Measurements from ENCODE around the gene CALML4. TPM values are rescaled to one million over a fixed set of nuclear protein-coding genes. Genes with fewer than 3 reads are reported as not detected.
"Not testable (repeated sequence)": the region's sequence is repeated elsewhere in the genome, so short reads cannot be mapped to it uniquely, and the experiment has no call there.

The CALML4 gene
- total and polyA plus RNA-seq, 2 donors (not counting 3 experiments of a cell fraction or from before 2014, with no cell fraction given), result 2.6 to 10.1 TPM

DNA sequence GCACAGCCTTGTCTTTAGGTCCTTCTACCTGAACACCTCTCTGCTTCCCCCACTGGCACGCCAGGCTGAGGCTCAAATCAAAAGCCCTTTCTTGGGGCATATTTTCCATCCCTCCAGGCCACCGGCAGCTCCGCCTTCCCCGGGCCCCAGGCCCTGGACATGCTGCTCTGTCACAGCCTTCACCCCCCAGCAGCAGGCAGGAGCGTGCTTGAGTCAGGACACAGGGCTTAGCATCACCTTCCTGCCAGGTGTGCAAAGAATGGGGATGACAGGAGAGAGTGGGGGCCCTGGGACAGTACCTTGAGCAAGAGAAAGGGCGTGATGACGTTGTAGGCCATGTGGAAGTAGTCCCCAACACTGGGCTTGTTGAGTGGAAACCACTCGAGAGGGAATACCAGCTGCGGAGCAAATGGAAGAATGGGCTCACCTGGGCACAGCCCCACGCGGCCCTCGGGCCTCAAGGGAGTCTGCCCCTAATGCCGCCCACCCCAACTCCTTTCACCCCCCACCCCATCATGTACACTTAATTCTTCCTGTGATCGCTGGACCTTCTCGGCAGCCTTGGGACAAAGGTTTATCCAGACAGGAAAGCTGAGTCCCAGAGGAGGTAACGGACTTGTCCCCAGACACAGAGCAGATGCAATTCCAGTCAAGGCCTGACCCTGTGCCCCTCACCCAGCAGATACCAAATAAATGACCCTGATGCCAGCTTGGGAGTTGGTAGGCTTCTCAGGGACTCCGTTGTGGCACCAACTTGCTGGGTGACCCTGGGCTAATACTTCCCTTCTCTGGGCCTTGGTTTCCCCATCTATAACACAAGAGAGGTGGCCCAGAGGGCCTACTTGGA, 9.1 kb upstream of the CALML4 start:
- no peaks in the 10 kb centered on the region for H3K9me3 ChIP-seq (replicated peaks; ENCODE audit: control insufficient read depth, insufficient read depth, low read length)
- H3K36me3 ChIP-seq (ENCODE audit: control insufficient read depth in 2 of 2, extremely low read depth in 1 of 2, insufficient read depth in 2 of 2, low read length in 2 of 2), result no peaks in the 10 kb centered on the region
- no peaks in the 10 kb centered on the region for H3K4me1 ChIP-seq (ENCODE audit: control insufficient read depth, extremely low read depth, insufficient read depth, low read length)
- no peak overlapping the region for H3K4me2 ChIP-seq (ENCODE audit: insufficient read depth, low read length)
- no peaks in the 10 kb centered on the region for H3K27me3 ChIP-seq (ENCODE audit: control insufficient read depth in 2 of 2, insufficient read depth in 2 of 2, low read length in 2 of 2)
- intact Hi-C loops (cut with micrococcal nuclease) (no loop called here), dilution Hi-C loops (cut with MboI; ENCODE audit: extremely low pct_ligation_motif_present, low sequenced_read_pairs) (no loop called here)
- ChIA-PET CTCF (no interaction called here), POLR2A (interaction anchor here (0.7 kb wide), 1 partner anchor 59 kb away, joined by 3 read pairs; no protein-coding TSS in a partner anchor)
- FAIRE-seq (no peak), DNase-seq (ENCODE audit: low read depth, low spot score) (no peak)
- peaks cover 24% of the 10 kb centered on the region for H3K79me2 ChIP-seq (ENCODE audit: control insufficient read depth, insufficient read depth, low read length)
- no TSS peak for BruUV-seq (replicated peaks)
- TF ChIP-seq GATA2 (IDR thresholded peaks at IDR 0.05; ENCODE audit: insufficient read depth, insufficient read length, low read depth, low read length) (no peak), MYC (IDR thresholded peaks at IDR 0.05; ENCODE audit: low read depth, low read length) (no peak), EZH2 (IDR thresholded peaks at IDR 0.05; ENCODE audit: borderline replicate concordance, low read depth, low read length, severe bottlenecking) (no peak), FOS (IDR thresholded peaks at IDR 0.05; ENCODE audit: borderline replicate concordance, insufficient read depth, low read length) (no peak), POLR2AphosphoS5 (IDR thresholded peaks at IDR 0.05; ENCODE audit: insufficient read depth, low read depth, low read length) (no peak), POLR2A (IDR thresholded peaks at IDR 0.05; ENCODE audit: low read depth, low read length) (no peak), JUN (IDR thresholded peaks at IDR 0.05; ENCODE audit: borderline replicate concordance, insufficient read depth, insufficient read length, low read depth) (no peak)
- TF ChIP-seq, protein P1, sequence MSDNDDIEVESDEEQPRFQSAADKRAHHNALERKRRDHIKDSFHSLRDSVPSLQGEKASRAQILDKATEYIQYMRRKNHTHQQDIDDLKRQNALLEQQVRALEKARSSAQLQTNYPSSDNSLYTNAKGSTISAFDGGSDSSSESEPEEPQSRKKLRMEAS (IDR thresholded peaks at IDR 0.05; ENCODE audit: insufficient read depth, insufficient read length), result no peak
- TF ChIP-seq, protein P2, sequence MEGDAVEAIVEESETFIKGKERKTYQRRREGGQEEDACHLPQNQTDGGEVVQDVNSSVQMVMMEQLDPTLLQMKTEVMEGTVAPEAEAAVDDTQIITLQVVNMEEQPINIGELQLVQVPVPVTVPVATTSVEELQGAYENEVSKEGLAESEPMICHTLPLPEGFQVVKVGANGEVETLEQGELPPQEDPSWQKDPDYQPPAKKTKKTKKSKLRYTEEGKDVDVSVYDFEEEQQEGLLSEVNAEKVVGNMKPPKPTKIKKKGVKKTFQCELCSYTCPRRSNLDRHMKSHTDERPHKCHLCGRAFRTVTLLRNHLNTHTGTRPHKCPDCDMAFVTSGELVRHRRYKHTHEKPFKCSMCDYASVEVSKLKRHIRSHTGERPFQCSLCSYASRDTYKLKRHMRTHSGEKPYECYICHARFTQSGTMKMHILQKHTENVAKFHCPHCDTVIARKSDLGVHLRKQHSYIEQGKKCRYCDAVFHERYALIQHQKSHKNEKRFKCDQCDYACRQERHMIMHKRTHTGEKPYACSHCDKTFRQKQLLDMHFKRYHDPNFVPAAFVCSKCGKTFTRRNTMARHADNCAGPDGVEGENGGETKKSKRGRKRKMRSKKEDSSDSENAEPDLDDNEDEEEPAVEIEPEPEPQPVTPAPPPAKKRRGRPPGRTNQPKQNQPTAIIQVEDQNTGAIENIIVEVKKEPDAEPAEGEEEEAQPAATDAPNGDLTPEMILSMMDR (IDR thresholded peaks at IDR 0.05; ENCODE audit: extremely low read depth in 1 of 2, insufficient read depth in 1 of 2, low read depth in 1 of 2, low read length in 2 of 2), result no peak
- no peaks in the 10 kb centered on the region for H4K20me1 ChIP-seq (replicated peaks; ENCODE audit: control insufficient read depth, extremely low read depth, insufficient read depth, low read length)
- H3K9ac ChIP-seq (replicated peaks; ENCODE audit: extremely low read depth, insufficient read depth, low read length), result no peak overlapping the region
- no peaks in the 10 kb centered on the region for H3K9me1 ChIP-seq (replicated peaks; ENCODE audit: control insufficient read depth, extremely low read depth, insufficient read depth, low read length)
- no peak overlapping the region for H2AFZ ChIP-seq (ENCODE audit: low read depth, low read length)
- H3K27ac ChIP-seq (ENCODE audit: insufficient read depth, low read depth, low read length), result no peak overlapping the region
- H3K4me3 ChIP-seq (replicated peaks in 1 of 3; ENCODE audit: insufficient read depth in 1 of 3, low read depth in 1 of 3, low read length in 3 of 3), result no peak overlapping the region

DNA sequence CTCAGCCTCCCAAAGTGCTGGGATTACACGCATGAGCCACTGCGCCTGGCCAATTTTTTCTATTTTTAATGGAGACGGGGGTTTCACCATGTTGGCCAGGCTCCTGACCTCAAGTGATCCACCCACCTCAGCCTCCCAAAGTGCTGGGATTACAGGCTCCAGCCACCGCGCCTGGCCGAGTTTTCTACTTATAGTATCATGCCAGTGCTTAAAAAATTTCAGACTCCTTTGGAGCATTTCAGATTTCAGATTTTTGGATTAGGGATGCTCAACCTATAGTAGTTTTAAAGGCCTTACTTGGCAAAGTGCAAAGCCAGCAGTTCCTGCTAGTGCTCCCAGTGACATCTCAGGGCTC, 8.3 kb upstream of the CALML4 start:
- H3K4me3 ChIP-seq (replicated peaks in 1 of 3; ENCODE audit: insufficient read depth in 1 of 3, low read depth in 1 of 3, low read length in 3 of 3); dilution Hi-C loops (cut with MboI; ENCODE audit: extremely low pct_ligation_motif_present, low sequenced_read_pairs); H3K9me1 ChIP-seq (replicated peaks; ENCODE audit: control insufficient read depth, extremely low read depth, insufficient read depth, low read length); H4K20me1 ChIP-seq (replicated peaks; ENCODE audit: control insufficient read depth, extremely low read depth, insufficient read depth, low read length); H3K4me1 ChIP-seq (ENCODE audit: control insufficient read depth, extremely low read depth, insufficient read depth, low read length); CTCF ChIA-PET; FAIRE-seq; H3K9ac ChIP-seq (replicated peaks; ENCODE audit: extremely low read depth, insufficient read depth, low read length); intact Hi-C loops (cut with micrococcal nuclease); H3K9me3 ChIP-seq (replicated peaks; ENCODE audit: control insufficient read depth, insufficient read depth, low read length); DNase-seq (ENCODE audit: low read depth, low spot score); H3K27ac ChIP-seq (ENCODE audit: insufficient read depth, low read depth, low read length); H3K36me3 ChIP-seq (ENCODE audit: control insufficient read depth in 2 of 2, extremely low read depth in 1 of 2, insufficient read depth in 2 of 2, low read length in 2 of 2); H3K4me2 ChIP-seq (ENCODE audit: insufficient read depth, low read length); BruUV-seq (replicated peaks); H2AFZ ChIP-seq (ENCODE audit: low read depth, low read length); H3K27me3 ChIP-seq (ENCODE audit: control insufficient read depth in 2 of 2, insufficient read depth in 2 of 2, low read length in 2 of 2): not testable (repeated sequence)
- POLR2A ChIA-PET, result interaction anchor here (0.7 kb wide), 1 partner anchor 58 kb away, joined by 3 read pairs; no protein-coding TSS in a partner anchor
- H3K79me2 ChIP-seq (ENCODE audit: control insufficient read depth, insufficient read depth, low read length), result peaks cover 20% of the 10 kb centered on the region

All from endothelial cell of umbilical vein (primary cell).